GM13977 (cell line): ENCODE data around the gene CCDC88A.

Experiments
- DNase-seq: peaks from one replicate; pipeline ENCODE4 v3.0.0; 2012; ENCODE audit warnings: low spot score
- in situ Hi-C: fragments of 300-500 bp; cut with MboI; formaldehyde crosslinking; loops from one replicate; pipeline ENCODE4 v1.12.0; 2022; ENCODE audit warnings: low sequenced_read_pairs, low pct_unique_long_range_greater_than_20kb, mixed read lengths, inconsistent platforms; ENCODE audit not compliant: unreplicated experiment
- TF ChIP-seq, protein P1 (sequence below): IDR thresholded peaks from 2 replicates; pipeline ENCODE4 v1.5.1; 2012; ENCODE audit warnings: mild to moderate bottlenecking, control low read depth; ENCODE audit not compliant: insufficient read depth; ENCODE audit errors: extremely low read depth, missing control alignments

The CCDC88A gene

DNA sequence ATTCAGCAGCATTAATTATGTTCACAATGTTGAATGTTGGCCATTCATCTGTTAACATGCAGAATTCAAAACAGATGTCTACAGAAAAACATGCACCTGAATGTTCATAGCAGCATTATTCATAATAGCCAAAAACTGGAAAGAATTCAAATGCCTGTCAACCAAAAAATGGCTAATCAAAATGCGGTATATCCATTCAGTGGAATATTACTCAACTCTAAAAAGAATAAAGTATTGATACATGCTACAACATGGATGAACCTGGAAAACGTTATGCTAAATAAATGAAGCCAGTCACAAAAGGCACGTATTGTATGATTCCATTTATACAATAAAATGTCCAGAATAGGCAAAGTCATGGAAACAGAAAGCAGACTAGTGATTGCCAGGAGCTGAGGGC, 68.0 kb downstream of the CCDC88A start:
- no peak for DNase-seq
- in situ Hi-C loops: no loop called here
- TF ChIP-seq, protein P1, sequence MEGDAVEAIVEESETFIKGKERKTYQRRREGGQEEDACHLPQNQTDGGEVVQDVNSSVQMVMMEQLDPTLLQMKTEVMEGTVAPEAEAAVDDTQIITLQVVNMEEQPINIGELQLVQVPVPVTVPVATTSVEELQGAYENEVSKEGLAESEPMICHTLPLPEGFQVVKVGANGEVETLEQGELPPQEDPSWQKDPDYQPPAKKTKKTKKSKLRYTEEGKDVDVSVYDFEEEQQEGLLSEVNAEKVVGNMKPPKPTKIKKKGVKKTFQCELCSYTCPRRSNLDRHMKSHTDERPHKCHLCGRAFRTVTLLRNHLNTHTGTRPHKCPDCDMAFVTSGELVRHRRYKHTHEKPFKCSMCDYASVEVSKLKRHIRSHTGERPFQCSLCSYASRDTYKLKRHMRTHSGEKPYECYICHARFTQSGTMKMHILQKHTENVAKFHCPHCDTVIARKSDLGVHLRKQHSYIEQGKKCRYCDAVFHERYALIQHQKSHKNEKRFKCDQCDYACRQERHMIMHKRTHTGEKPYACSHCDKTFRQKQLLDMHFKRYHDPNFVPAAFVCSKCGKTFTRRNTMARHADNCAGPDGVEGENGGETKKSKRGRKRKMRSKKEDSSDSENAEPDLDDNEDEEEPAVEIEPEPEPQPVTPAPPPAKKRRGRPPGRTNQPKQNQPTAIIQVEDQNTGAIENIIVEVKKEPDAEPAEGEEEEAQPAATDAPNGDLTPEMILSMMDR: no peak

DNA sequence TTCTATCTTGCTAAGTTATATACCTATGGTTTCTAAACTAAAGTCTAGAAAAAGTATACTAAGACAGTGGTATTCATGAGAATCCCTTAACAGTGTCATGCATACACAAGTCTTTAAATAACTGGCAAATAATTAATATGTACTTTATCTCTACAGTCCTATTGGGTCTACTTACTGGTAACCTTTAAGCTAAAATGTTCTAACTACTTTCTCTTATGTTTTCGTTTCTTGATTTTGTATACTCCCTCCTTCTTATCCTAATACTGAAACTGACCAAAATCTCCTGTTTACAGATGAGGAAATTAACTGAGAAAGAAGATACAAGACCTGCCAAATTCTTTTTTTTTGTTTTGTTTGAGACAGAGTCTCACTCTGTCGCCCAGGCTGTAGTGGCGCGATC, 74.6 kb downstream of the CCDC88A start:
- TF ChIP-seq, protein P1: no peak
- in situ Hi-C loops: no loop called here

DNA sequence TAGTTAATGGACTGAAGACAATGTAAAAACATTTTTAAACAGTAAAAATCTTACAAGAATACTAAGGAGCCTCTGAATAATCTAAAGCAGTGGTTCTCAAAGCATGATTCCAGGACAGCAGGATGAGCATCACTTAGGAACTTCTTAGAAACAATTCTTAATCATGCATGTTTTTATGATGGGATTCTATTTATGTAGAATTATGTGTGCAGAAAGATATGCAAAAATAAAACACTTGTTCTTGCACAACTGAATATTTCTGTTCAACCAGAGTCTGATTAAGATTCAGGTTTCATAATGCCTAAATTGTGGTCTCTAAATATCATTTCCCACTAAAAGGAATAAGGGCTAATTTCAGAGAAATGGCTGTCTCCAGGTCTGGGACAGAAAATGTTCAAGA, 81.4 kb downstream of the CCDC88A start:
- no peak for DNase-seq
- TF ChIP-seq, protein P1: no peak
- in situ Hi-C loops: no loop called here

More for the DNA sequence above, 74.6 kb downstream of the CCDC88A start:
- no peak for DNase-seq

DNA sequence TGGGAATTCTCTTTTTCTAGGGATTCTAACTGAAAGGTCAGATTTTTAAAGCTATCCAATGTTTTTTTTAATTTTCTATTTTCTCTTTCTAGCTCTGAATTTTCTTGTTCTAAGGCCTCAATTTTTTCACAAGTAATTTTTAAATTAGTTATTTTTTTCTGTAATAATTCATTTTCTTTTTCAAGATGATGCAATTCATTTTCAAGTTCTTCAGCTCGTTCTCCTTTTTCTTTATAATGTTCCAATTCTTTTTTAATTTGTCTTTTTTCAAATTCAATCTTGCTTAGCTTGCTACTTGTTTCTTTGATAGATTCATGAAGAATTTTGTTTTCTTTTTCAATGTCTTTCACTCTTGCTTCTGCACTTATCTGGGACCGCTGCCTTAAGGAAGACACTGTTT, 84.9 kb downstream of the CCDC88A start:
- in situ Hi-C loops: no loop called here
- TF ChIP-seq, protein P1: no peak
- DNase-seq: no peak

DNA sequence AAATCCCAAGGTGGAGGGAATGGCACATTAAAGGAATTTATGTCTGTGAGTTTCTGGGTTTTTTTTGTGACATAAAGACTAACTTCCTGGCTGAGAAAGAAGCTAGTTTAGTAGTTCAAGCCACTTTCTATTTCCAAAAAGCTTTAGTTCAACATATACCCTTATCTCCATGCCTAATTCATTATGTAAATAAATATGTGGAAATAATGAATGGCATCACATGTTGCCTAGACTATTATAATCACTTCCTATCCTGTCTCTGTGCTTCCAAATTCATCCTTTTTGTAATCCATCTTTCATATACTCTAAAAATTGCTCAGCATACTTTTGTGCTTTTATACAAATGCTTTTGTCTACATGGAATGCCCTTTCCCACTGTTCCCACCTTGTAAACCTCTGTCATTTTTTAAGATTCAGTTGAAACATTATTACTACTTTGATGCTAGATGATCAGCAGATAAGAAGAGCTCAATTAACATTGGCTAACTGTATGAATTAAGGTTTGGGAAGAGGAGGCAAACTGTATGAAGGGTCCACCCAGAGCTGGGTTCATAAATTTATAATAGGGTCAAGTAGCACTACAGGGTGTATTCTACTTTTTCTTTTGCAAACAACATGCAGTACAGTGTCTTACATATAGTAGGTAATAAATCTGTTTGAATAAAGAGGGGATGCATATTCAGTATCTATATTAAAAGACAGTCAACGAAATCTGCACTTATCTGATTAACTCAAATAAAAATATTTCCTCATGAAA, 88.9 kb downstream of the CCDC88A start:
- DNase-seq: no peak
- in situ Hi-C loops: no loop called here
- TF ChIP-seq, protein P1: no peak

DNA sequence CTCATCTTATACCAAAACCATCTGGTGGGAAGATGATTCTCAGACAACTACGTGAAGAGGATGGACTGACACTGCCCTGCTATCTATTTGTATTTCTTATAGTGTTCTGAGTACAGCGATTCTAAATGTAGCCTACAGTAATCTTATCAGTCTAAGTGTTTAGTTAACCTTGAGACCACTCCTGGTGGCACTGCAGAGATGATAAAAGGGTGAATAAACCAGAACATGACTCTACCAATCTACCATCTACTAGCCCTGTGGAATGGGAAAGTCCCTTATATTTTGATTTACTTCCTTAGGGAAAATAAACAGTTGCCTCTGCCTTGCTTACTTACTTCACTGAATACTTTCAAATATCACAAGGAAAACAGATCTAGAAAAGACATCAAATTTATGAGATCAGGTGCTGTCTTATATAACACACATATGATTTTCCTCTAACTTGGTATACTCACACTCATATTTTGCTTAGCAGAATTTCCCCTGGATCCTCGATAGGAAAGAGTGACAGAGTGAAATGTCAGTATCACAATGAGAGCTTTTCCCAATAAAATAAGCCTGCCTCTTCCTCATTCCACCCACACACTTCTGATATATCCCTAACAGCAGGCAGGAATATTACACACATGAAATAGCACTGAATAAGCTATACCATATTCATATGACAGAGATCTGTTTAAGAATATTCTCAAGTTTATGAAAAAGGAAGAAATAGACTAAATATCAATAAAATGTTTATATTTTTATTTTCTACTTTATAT, 92.0 kb downstream of the CCDC88A start:
- TF ChIP-seq, protein P1: no peak
- DNase-seq: no peak
- in situ Hi-C loops: no loop called here
